B cell (primary cell): ENCODE results near the gene ZNF462. TPM values are rescaled to one million over a fixed set of nuclear protein-coding genes. Genes with fewer than 3 reads are reported as not detected.

Experiments used
- ATAC-seq: fragments of 200-7000 bp; cut with Tn5 transposase; one replicate; pipeline ENCODE4 v1.10.0; 2021; ENCODE audit warnings: low read depth, mild to moderate bottlenecking, moderate number of reproducible peaks, moderate library complexity
- CTCF ChIA-PET: fragments of 350-600 bp; sonication (Branson Sonifier 250); formaldehyde crosslinking; loops from one replicate; lab custom pipeline; 2021; ENCODE audit warnings: antibody characterized with exemption, inconsistent platforms; lab: Charles Lee
- POLR2A ChIA-PET: fragments of 350-600 bp; sonication (Branson Sonifier 250); formaldehyde crosslinking; loops from one replicate; lab custom pipeline; 2021; ENCODE audit warnings: antibody characterized with exemption; lab: Charles Lee
- DNase-seq: peaks from one replicate; pipeline ENCODE4 v3.0.0; 2013
- H2AFZ ChIP-seq: 2 replicates; pipeline ENCODE4 v1.6.1; 2012; ENCODE audit warnings: mild to moderate bottlenecking, low read depth, low read length; ENCODE audit not compliant: insufficient read depth, poor library complexity, severe bottlenecking
- H3K27ac ChIP-seq, 2 donors: 1 replicate in 1 of 2; 2 replicates in 1 of 2; pipeline ENCODE4 v1.5.1; 2012 to 2013; ENCODE audit warnings: low read length in 2 of 2, mild to moderate bottlenecking in 2 of 2, moderate library complexity in 1 of 2
- H3K27me3 ChIP-seq, 4 experiments: fragments of 200-600 bp in 1 of 4; sonication (generic) in 1 of 4; replicated peaks in 1 of 4; 1 replicate in 2 of 4; 2 replicates in 2 of 4; pipeline versions ENCODE4 v1.6.1 to v1.7.0; 2013 to 2016; ENCODE audit warnings: low read length in 3 of 4, mild to moderate bottlenecking in 2 of 4, mixed read lengths in 1 of 4, moderate library complexity in 1 of 4; ENCODE audit not compliant: insufficient read depth in 4 of 4, control insufficient read depth in 3 of 4; ENCODE audit errors: control extremely low read depth in 1 of 4
- H3K36me3 ChIP-seq, 2 experiments: replicated peaks in 1 of 2; 1 replicate in 1 of 2; 2 replicates in 1 of 2; pipeline versions ENCODE4 v1.6.1 to v1.7.1; 2013; ENCODE audit warnings: low read length in 1 of 2; ENCODE audit not compliant: insufficient read depth in 2 of 2, control insufficient read depth in 1 of 2; ENCODE audit errors: control extremely low read depth in 1 of 2, extremely low read depth in 1 of 2
- H3K4me1 ChIP-seq, 2 donors: fragments of 200-600 bp in 1 of 2; sonication (generic) in 1 of 2; 1 replicate in 1 of 2; 2 replicates in 1 of 2; pipeline versions ENCODE4 v1.5.1 to v1.6.1; 2013 to 2017; ENCODE audit warnings: low read length in 2 of 2; ENCODE audit not compliant: control insufficient read depth in 2 of 2, insufficient read depth in 2 of 2
- H3K4me2 ChIP-seq: replicated peaks from 2 replicates; pipeline ENCODE3; 2012; ENCODE audit warnings: mild to moderate bottlenecking, low read depth, low read length; ENCODE audit not compliant: poor library complexity, severe bottlenecking
- H3K4me3 ChIP-seq, 5 experiments: fragments of 200-600 bp in 1 of 5; sonication (generic) in 1 of 5; 1 replicate in 3 of 5; 2 replicates in 2 of 5; pipeline versions ENCODE4 v1.5.1 to v1.7.0; 2011 to 2016; ENCODE audit warnings: low read length in 4 of 5, mild to moderate bottlenecking in 4 of 5, low read depth in 2 of 5, control low read depth in 1 of 5, moderate library complexity in 1 of 5; ENCODE audit not compliant: insufficient read depth in 1 of 5; ENCODE audit errors: control extremely low read depth in 1 of 5, extremely low read depth in 1 of 5
- H3K79me2 ChIP-seq: fragments of 200-600 bp; sonication (generic); one replicate; pipeline ENCODE4 v1.6.0; 2016; ENCODE audit warnings: low read length; ENCODE audit not compliant: control insufficient read depth, insufficient read depth
- H3K9ac ChIP-seq: fragments of 200-600 bp; sonication (generic); 2 replicates; pipeline ENCODE4 v1.6.1; 2017; ENCODE audit warnings: mild to moderate bottlenecking, low read length, moderate library complexity
- H3K9me3 ChIP-seq, 3 donors: one replicate each; pipeline versions ENCODE4 v1.6.1 to v1.7.1; 2013; ENCODE audit warnings: low read length in 2 of 3; ENCODE audit not compliant: control insufficient read depth in 2 of 3, insufficient read depth in 1 of 3; ENCODE audit errors: control extremely low read depth in 1 of 3
- H4K20me1 ChIP-seq: 2 replicates; pipeline ENCODE4 v1.6.0; 2012; ENCODE audit warnings: mild to moderate bottlenecking, low read length; ENCODE audit not compliant: insufficient read depth, control insufficient read depth, poor library complexity, severe bottlenecking
- H3K27ac Mint-ChIP-seq: one replicate; pipeline ENCODE4 v1.8.0; 2021; ENCODE audit warnings: mixed read lengths
- H3K27me3 Mint-ChIP-seq: one replicate; pipeline ENCODE4 v1.8.0; 2021; ENCODE audit warnings: mixed read lengths
- H3K4me1 Mint-ChIP-seq: one replicate; pipeline ENCODE4 v1.8.0; 2021; ENCODE audit warnings: mixed read lengths
- H3K4me3 Mint-ChIP-seq: one replicate; pipeline ENCODE4 v1.8.0; 2021; ENCODE audit warnings: mixed read lengths
- H3K9me3 Mint-ChIP-seq: one replicate; pipeline ENCODE4 v1.8.0; 2022; ENCODE audit warnings: mixed read lengths; ENCODE audit not compliant: insufficient read depth
- EZH2 ChIP-seq: IDR thresholded peaks from 2 replicates; pipeline ENCODE4 v1.6.1; 2012; ENCODE audit warnings: borderline replicate concordance, low read depth, mild to moderate bottlenecking, moderate library complexity, low read length; ENCODE audit not compliant: insufficient read depth, poor library complexity, severe bottlenecking
- WGBS: methylation state at CpG from one replicate; pipeline ENCODE4 v1.1.5; 2013; ENCODE audit warnings: missing lambda C conversion rate; ENCODE audit not compliant: insufficient coverage; 5-methylcytosine and 5-hydroxymethylcytosine counted together
- intact Hi-C: fragments of 100-400 bp; cut with micrococcal nuclease; formaldehyde crosslinking; loops from one replicate; pipeline ENCODE4 v1.10.0; 2022
- polyA plus RNA-seq: library from polyadenylated mRNA; depleted of rRNA; stranded (reverse); fragments of >200 nt; gene quantifications from 2 replicates; pipeline ENCODE4 v1.2.3, GENCODE V29; 2012
- total RNA-seq, 2 donors: library from RNA; stranded (reverse); fragments of 120-200 nt in 1 of 2; gene quantifications; 1 replicate in 1 of 2; 2 replicates in 1 of 2; pipeline versions ENCODE4 v1.2.3 to v1.2.4, GENCODE V29; 2013 to 2022
- TF ChIP-seq, protein P1 (sequence below): fragments of 200-600 bp; IDR thresholded peaks from one replicate; pipeline ENCODE4 v1.8.0; 2022; ENCODE audit warnings: antibody characterized with exemption, mild to moderate bottlenecking

ZNF462 gene
- total and polyA plus RNA-seq, 2 donors (not counting 1 experiment from before 2014, with no cell fraction given) = not detected

DNA sequence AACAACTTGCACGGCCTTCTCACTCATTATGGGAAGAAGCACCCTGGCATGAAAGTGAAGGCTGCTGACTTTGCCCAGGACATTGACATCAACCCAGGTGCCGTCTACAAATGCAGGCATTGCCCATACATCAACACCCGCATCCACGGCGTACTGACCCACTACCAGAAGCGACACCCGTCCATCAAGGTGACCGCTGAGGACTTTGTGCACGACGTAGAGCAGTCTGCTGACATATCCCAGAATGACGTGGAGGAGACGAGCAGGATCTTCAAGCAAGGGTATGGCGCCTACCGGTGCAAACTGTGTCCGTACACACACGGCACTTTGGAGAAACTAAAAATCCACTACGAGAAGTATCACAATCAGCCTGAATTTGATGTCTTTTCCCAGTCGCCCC is 65.4 kb downstream of the ZNF462 start:
- Histone ChIP-seq H3K27ac (no peak overlapping the region), H3K4me1 (no peaks in the 10 kb centered on the region), H3K9me3 (peaks cover 0 to 14% (median 0%) of the 10 kb centered on the region in 3 donors), H3K27me3 (no peaks in the 10 kb centered on the region), H3K4me2 (no peak overlapping the region), H3K79me2 (no peaks in the 10 kb centered on the region), H3K9ac (no peak overlapping the region), H3K4me3 (no peak overlapping the region), H2AFZ (no peak overlapping the region), H4K20me1 (no peaks in the 10 kb centered on the region), H3K36me3 (no peaks in the 10 kb centered on the region)
- no peaks in the 10 kb centered on the region for H3K4me1 Mint-ChIP-seq
- no peak for TF ChIP-seq EZH2
- TF ChIP-seq, protein P1, sequence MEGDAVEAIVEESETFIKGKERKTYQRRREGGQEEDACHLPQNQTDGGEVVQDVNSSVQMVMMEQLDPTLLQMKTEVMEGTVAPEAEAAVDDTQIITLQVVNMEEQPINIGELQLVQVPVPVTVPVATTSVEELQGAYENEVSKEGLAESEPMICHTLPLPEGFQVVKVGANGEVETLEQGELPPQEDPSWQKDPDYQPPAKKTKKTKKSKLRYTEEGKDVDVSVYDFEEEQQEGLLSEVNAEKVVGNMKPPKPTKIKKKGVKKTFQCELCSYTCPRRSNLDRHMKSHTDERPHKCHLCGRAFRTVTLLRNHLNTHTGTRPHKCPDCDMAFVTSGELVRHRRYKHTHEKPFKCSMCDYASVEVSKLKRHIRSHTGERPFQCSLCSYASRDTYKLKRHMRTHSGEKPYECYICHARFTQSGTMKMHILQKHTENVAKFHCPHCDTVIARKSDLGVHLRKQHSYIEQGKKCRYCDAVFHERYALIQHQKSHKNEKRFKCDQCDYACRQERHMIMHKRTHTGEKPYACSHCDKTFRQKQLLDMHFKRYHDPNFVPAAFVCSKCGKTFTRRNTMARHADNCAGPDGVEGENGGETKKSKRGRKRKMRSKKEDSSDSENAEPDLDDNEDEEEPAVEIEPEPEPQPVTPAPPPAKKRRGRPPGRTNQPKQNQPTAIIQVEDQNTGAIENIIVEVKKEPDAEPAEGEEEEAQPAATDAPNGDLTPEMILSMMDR = no peak
- ChIA-PET CTCF (no interaction called here), POLR2A (no interaction called here)
- H3K9me3 Mint-ChIP-seq = no peaks in the 10 kb centered on the region
- 98% methylated on average over 18 of the region's 18 CpGs for WGBS
- DNase-seq (no peak), ATAC-seq (no peak)
- H3K27ac Mint-ChIP-seq = no peak overlapping the region
- H3K4me3 Mint-ChIP-seq = no peak overlapping the region
- no peaks in the 10 kb centered on the region for H3K27me3 Mint-ChIP-seq
- intact Hi-C loops = no loop called here

GRCh38 chr9:106929471-106930177 is 66.7 kb downstream of the ZNF462 start:
- no peaks in the 10 kb centered on the region for H3K27me3 ChIP-seq
- no peaks in the 10 kb centered on the region for H3K36me3 ChIP-seq
- TF ChIP-seq EZH2 = no peak
- TF ChIP-seq, protein P1 = no peak
- no peaks in the 10 kb centered on the region for H3K9me3 Mint-ChIP-seq
- no peak overlapping the region for H3K27ac Mint-ChIP-seq
- H3K4me3 ChIP-seq = no peak overlapping the region
- 80% methylated on average over 5 of the region's 11 CpGs for WGBS
- ATAC-seq (no peak), DNase-seq (no peak)
- H3K4me3 Mint-ChIP-seq = no peak overlapping the region
- no peaks in the 10 kb centered on the region for H3K79me2 ChIP-seq
- H3K27me3 Mint-ChIP-seq = no peaks in the 10 kb centered on the region
- no peak overlapping the region for H2AFZ ChIP-seq
- peaks cover 0 to 14% (median 0%) of the 10 kb centered on the region in 3 donors for H3K9me3 ChIP-seq
- H3K4me1 Mint-ChIP-seq = no peaks in the 10 kb centered on the region
- no peak overlapping the region for H3K9ac ChIP-seq
- ChIA-PET CTCF (no interaction called here), POLR2A (no interaction called here)
- H4K20me1 ChIP-seq = no peaks in the 10 kb centered on the region
- H3K27ac ChIP-seq = no peak overlapping the region
- intact Hi-C loops = no loop called here
- no peak overlapping the region for H3K4me2 ChIP-seq
- H3K4me1 ChIP-seq = no peaks in the 10 kb centered on the region
